ENCODE measurements around the gene FREM3. TPM values are rescaled to one million over a fixed set of nuclear protein-coding genes. Genes with fewer than 3 reads are reported as not detected.
"Not testable (repeated sequence)": the region's sequence is repeated elsewhere in the genome, so short reads cannot be mapped to it uniquely, and the experiment has no call there.

FREM3 gene
- not detected in 2 replicates for total RNA-seq (2014; rRNA removed; shearing (Covaris generic); ENCODE audit: low replicate concordance)

- Histone ChIP-seq H2AFZ (ENCODE audit: low read length) (no peak within 1 kb of the TSS), H3K9ac (ENCODE audit: low read length) (no peak within 1 kb of the TSS), H3K27me3 (ENCODE audit: low read length) (no peaks in the 10 kb centered on the region), H4K20me1 (ENCODE audit: insufficient read depth, low read depth, low read length) (no peaks in the 10 kb centered on the region), H3K9me3 (ENCODE audit: low read length) (no peaks in the 10 kb centered on the region; the same call in 1 of the 2 replicates), H3K79me2 (ENCODE audit: low read length) (no peaks in the 10 kb centered on the region), H3K9me2 (replicated peaks; ENCODE audit: insufficient read depth, low read length) (no peaks in the 10 kb centered on the region), H3K4me2 (ENCODE audit: low read depth, low read length, poor library complexity, severe bottlenecking) (no peak within 1 kb of the TSS), H3K4me1 (ENCODE audit: low read length) (no peaks in the 10 kb centered on the region), H3K27ac (ENCODE audit: low read length) (no peak within 1 kb of the TSS), H3K4me3 (ENCODE audit: low read length) (no peak within 1 kb of the TSS), H3K36me3 (ENCODE audit: insufficient read depth, low read length) (no peaks in the 10 kb centered on the region)
- no peak for DNase-seq
Measured at GRCh38 chr4:143700416-143701352, at the start of gene FREM3. TSS of gene FREM3 (minus strand) at chr4:143700675. CDS start at chr4:143700675, 0 bp downstream.

- DNase-seq = no peak
Measured at GRCh38 chr4:143745874-143746273, 45.4 kb upstream of the FREM3 start.

GRCh38 chr4:143743591-143743990 is 43.1 kb upstream of the FREM3 start:
- no peak for DNase-seq
- Histone ChIP-seq H3K9ac (ENCODE audit: low read length) (no peak overlapping the region), H3K9me3 (ENCODE audit: low read length) (no peaks in the 10 kb centered on the region), H3K36me3 (ENCODE audit: insufficient read depth, low read length) (no peaks in the 10 kb centered on the region), H3K4me2 (ENCODE audit: low read depth, low read length, poor library complexity, severe bottlenecking) (no peak overlapping the region), H3K4me1 (ENCODE audit: low read length) (no peaks in the 10 kb centered on the region), H3K4me3 (ENCODE audit: low read length) (no peak overlapping the region), H3K79me2 (ENCODE audit: low read length) (no peaks in the 10 kb centered on the region), H2AFZ (ENCODE audit: low read length) (no peak overlapping the region), H3K27ac (ENCODE audit: low read length) (no peak overlapping the region), H3K27me3 (ENCODE audit: low read length) (no peaks in the 10 kb centered on the region), H4K20me1 (ENCODE audit: insufficient read depth, low read depth, low read length) (no peaks in the 10 kb centered on the region), H3K9me2 (replicated peaks; ENCODE audit: insufficient read depth, low read length) (no peaks in the 10 kb centered on the region)

More at GRCh38 chr4:143745874-143746273, 45.4 kb upstream of the FREM3 start:
- Histone ChIP-seq H3K27me3 (ENCODE audit: low read length) (no peaks in the 10 kb centered on the region), H2AFZ (ENCODE audit: low read length) (no peak overlapping the region), H3K4me2 (ENCODE audit: low read depth, low read length, poor library complexity, severe bottlenecking) (no peak overlapping the region), H3K4me3 (ENCODE audit: low read length) (no peak overlapping the region), H3K27ac (ENCODE audit: low read length) (no peak overlapping the region), H3K79me2 (ENCODE audit: low read length) (no peaks in the 10 kb centered on the region), H3K9me3 (ENCODE audit: low read length) (no peaks in the 10 kb centered on the region), H4K20me1 (ENCODE audit: insufficient read depth, low read depth, low read length) (no peaks in the 10 kb centered on the region), H3K9me2 (replicated peaks; ENCODE audit: insufficient read depth, low read length) (no peaks in the 10 kb centered on the region), H3K9ac (ENCODE audit: low read length) (no peak overlapping the region), H3K36me3 (ENCODE audit: insufficient read depth, low read length) (no peaks in the 10 kb centered on the region), H3K4me1 (ENCODE audit: low read length) (no peaks in the 10 kb centered on the region)

- no peaks in the 10 kb centered on the region for H3K4me1 ChIP-seq (ENCODE audit: low read length)
- no peaks in the 10 kb centered on the region for H4K20me1 ChIP-seq (ENCODE audit: insufficient read depth, low read depth, low read length)
- no peak for DNase-seq
- no peaks in the 10 kb centered on the region for H3K9me3 ChIP-seq (ENCODE audit: low read length)
- H3K36me3 ChIP-seq (ENCODE audit: insufficient read depth, low read length) = no peaks in the 10 kb centered on the region
- H2AFZ ChIP-seq (ENCODE audit: low read length) = no peak overlapping the region
- H3K9ac ChIP-seq (ENCODE audit: low read length) = no peak overlapping the region
- H3K79me2 ChIP-seq (ENCODE audit: low read length) = no peaks in the 10 kb centered on the region
- no peak overlapping the region for H3K27ac ChIP-seq (ENCODE audit: low read length)
- H3K4me2 ChIP-seq (ENCODE audit: low read depth, low read length, poor library complexity, severe bottlenecking) = no peak overlapping the region
- H3K4me3 ChIP-seq (ENCODE audit: low read length) = no peak overlapping the region
- no peaks in the 10 kb centered on the region for H3K9me2 ChIP-seq (replicated peaks; ENCODE audit: insufficient read depth, low read length)
- H3K27me3 ChIP-seq (ENCODE audit: low read length) = no peaks in the 10 kb centered on the region
Measured at GRCh38 chr4:143742834-143743233, 42.4 kb upstream of the FREM3 start.

GRCh38 chr4:143736861-143737260 is 36.4 kb upstream of the FREM3 start:
- no peak overlapping the region for H3K27ac ChIP-seq (ENCODE audit: low read length)
- no peak overlapping the region for H3K4me3 ChIP-seq (ENCODE audit: low read length)
- no peaks in the 10 kb centered on the region for H3K36me3 ChIP-seq (ENCODE audit: insufficient read depth, low read length)

GRCh38 chr4:143736061-143736460 is 35.6 kb upstream of the FREM3 start:
- not testable (repeated sequence) for H3K9me2 ChIP-seq (replicated peaks; ENCODE audit: insufficient read depth, low read length); H3K4me2 ChIP-seq (ENCODE audit: low read depth, low read length, poor library complexity, severe bottlenecking); H3K36me3 ChIP-seq (ENCODE audit: insufficient read depth, low read length); H3K4me1 ChIP-seq (ENCODE audit: low read length); H3K27me3 ChIP-seq (ENCODE audit: low read length); H3K27ac ChIP-seq (ENCODE audit: low read length); H3K9ac ChIP-seq (ENCODE audit: low read length); H3K9me3 ChIP-seq (ENCODE audit: low read length); DNase-seq; H4K20me1 ChIP-seq (ENCODE audit: insufficient read depth, low read depth, low read length); H3K79me2 ChIP-seq (ENCODE audit: low read length); H2AFZ ChIP-seq (ENCODE audit: low read length); H3K4me3 ChIP-seq (ENCODE audit: low read length)

More at GRCh38 chr4:143736861-143737260, 36.4 kb upstream of the FREM3 start:
- Histone ChIP-seq H3K4me1 (ENCODE audit: low read length) (no peaks in the 10 kb centered on the region), H3K79me2 (ENCODE audit: low read length) (no peaks in the 10 kb centered on the region), H4K20me1 (ENCODE audit: insufficient read depth, low read depth, low read length) (0 out of 2 replicates have a peak, but pooled peaks cover 4% of the 10 kb centered on the region), H3K4me2 (ENCODE audit: low read depth, low read length, poor library complexity, severe bottlenecking) (no peak overlapping the region), H2AFZ (ENCODE audit: low read length) (no peak overlapping the region), H3K9ac (ENCODE audit: low read length) (no peak overlapping the region), H3K9me3 (ENCODE audit: low read length) (no peaks in the 10 kb centered on the region), H3K27me3 (ENCODE audit: low read length) (no peaks in the 10 kb centered on the region), H3K9me2 (replicated peaks; ENCODE audit: insufficient read depth, low read length) (no peaks in the 10 kb centered on the region)
- DNase-seq = no peak

GRCh38 chr4:143728166-143728565 is 27.7 kb upstream of the FREM3 start:
- Histone ChIP-seq H3K36me3 (ENCODE audit: insufficient read depth, low read length) (no peaks in the 10 kb centered on the region), H3K9me3 (ENCODE audit: low read length) (no peaks in the 10 kb centered on the region), H3K9me2 (replicated peaks; ENCODE audit: insufficient read depth, low read length) (no peaks in the 10 kb centered on the region), H3K4me1 (ENCODE audit: low read length) (no peaks in the 10 kb centered on the region), H3K27me3 (ENCODE audit: low read length) (no peaks in the 10 kb centered on the region), H3K4me2 (ENCODE audit: low read depth, low read length, poor library complexity, severe bottlenecking) (no peak overlapping the region), H3K27ac (ENCODE audit: low read length) (no peak overlapping the region), H3K79me2 (ENCODE audit: low read length) (no peaks in the 10 kb centered on the region), H3K9ac (ENCODE audit: low read length) (no peak overlapping the region), H4K20me1 (ENCODE audit: insufficient read depth, low read depth, low read length) (0 out of 2 replicates have a peak, but pooled peaks cover 5% of the 10 kb centered on the region), H3K4me3 (ENCODE audit: low read length) (no peak overlapping the region), H2AFZ (ENCODE audit: low read length) (no peak overlapping the region)
- DNase-seq = no peak

- H2AFZ ChIP-seq (ENCODE audit: low read length) = no peak overlapping the region
- H3K36me3 ChIP-seq (ENCODE audit: insufficient read depth, low read length) = no peaks in the 10 kb centered on the region
- H3K27me3 ChIP-seq (ENCODE audit: low read length) = no peaks in the 10 kb centered on the region
- H3K9me2 ChIP-seq (replicated peaks; ENCODE audit: insufficient read depth, low read length) = no peaks in the 10 kb centered on the region
- H3K27ac ChIP-seq (ENCODE audit: low read length) = no peak overlapping the region
- H3K9me3 ChIP-seq (ENCODE audit: low read length) = no peaks in the 10 kb centered on the region
- no peak overlapping the region for H3K4me3 ChIP-seq (ENCODE audit: low read length)
- H3K9ac ChIP-seq (ENCODE audit: low read length) = no peak overlapping the region
- no peak overlapping the region for H3K4me2 ChIP-seq (ENCODE audit: low read depth, low read length, poor library complexity, severe bottlenecking)
- H4K20me1 ChIP-seq (ENCODE audit: insufficient read depth, low read depth, low read length) = no peaks in the 10 kb centered on the region
- H3K79me2 ChIP-seq (ENCODE audit: low read length) = no peaks in the 10 kb centered on the region
- peak; percentile 37 for DNase-seq
- no peaks in the 10 kb centered on the region for H3K4me1 ChIP-seq (ENCODE audit: low read length)
Measured at GRCh38 chr4:143726714-143727113, 26.2 kb upstream of the FREM3 start.
